Frontal cortex (tissue), 4 donors: ENCODE data around the gene CCDC187. TPM values are rescaled to one million over a fixed set of nuclear protein-coding genes. Genes with fewer than 3 reads are reported as not detected.

ENCODE experiments used
- DNase-seq, 2 donors: peaks; one replicate each; pipeline ENCODE4 v3.0.0; 2012; ENCODE audit warnings: low spot score in 2 of 2
- FAIRE-seq: peaks from 2 replicates; lab custom pipeline; 2012; peaks lifted over from hg19 to GRCh38; lab: Jason Lieb, UNC
- total RNA-seq: library from RNA; depleted of rRNA; stranded (reverse); fragments of >200 nt; gene quantifications from one replicate; pipeline ENCODE4 v1.2.3, GENCODE V29; 2014
- donor health status: control.
- donor health status: control.
- donor health status: control.

CCDC187 gene
- total RNA-seq, 1 donor from 2014 or later = 0.41 TPM

GRCh38 chr9:136303066-136303824 is 649 bp downstream of the CCDC187 start:
- FAIRE-seq (no peak), DNase-seq (no peak)

- DNase-seq (no peak), FAIRE-seq (no peak)
Observed at GRCh38 chr9:136302527-136302926, 1.4 kb downstream of the CCDC187 start.

GRCh38 chr9:136300866-136301265 is 3.0 kb downstream of the CCDC187 start:
- FAIRE-seq (no peak), DNase-seq (no peak)

GRCh38 chr9:136300016-136300545 is 3.8 kb downstream of the CCDC187 start:
- no peak for DNase-seq
- no peak for FAIRE-seq

GRCh38 chr9:136299541-136299940 is 4.4 kb downstream of the CCDC187 start:
- FAIRE-seq = no peak
- no peak for DNase-seq

- FAIRE-seq = no peak
- DNase-seq = no peak
Observed at GRCh38 chr9:136299116-136299515, 4.8 kb downstream of the CCDC187 start.

- FAIRE-seq (no peak), DNase-seq (no peak)
Observed at GRCh38 chr9:136297766-136298735, 5.8 kb downstream of the CCDC187 start.

GRCh38 chr9:136297016-136297691 is 6.7 kb downstream of the CCDC187 start:
- DNase-seq (no peak), FAIRE-seq (no peak)

- DNase-seq (no peak), FAIRE-seq (no peak)
Observed at GRCh38 chr9:136296434-136297015, 7.4 kb downstream of the CCDC187 start.

GRCh38 chr9:136295542-136296433 is 8.1 kb downstream of the CCDC187 start:
- no peak for FAIRE-seq
- DNase-seq = no peak

- no peak for DNase-seq
Observed at GRCh38 chr9:136295055-136295454, 8.8 kb downstream of the CCDC187 start.

GRCh38 chr9:136294437-136294836 is 9.5 kb downstream of the CCDC187 start:
- no peak for DNase-seq
- FAIRE-seq = no peak

More at GRCh38 chr9:136295055-136295454, 8.8 kb downstream of the CCDC187 start:
- no peak for FAIRE-seq

- no peak for FAIRE-seq
- DNase-seq = no peak
Observed at GRCh38 chr9:136293476-136294077, 10.3 kb downstream of the CCDC187 start.

- DNase-seq (no peak), FAIRE-seq (no peak)
Observed at GRCh38 chr9:136292591-136293448, 11.1 kb downstream of the CCDC187 start.

- no peak for FAIRE-seq
- no peak for DNase-seq
Observed at GRCh38 chr9:136292026-136292538, 11.8 kb downstream of the CCDC187 start.

GRCh38 chr9:136291306-136292025 is 12.4 kb downstream of the CCDC187 start:
- no peak for DNase-seq

More at GRCh38 chr9:136291306-136292025, 12.4 kb downstream of the CCDC187 start:
- no peak for FAIRE-seq
